OCI-LY7 (cell line): ENCODE measurements around the gene OR4L1. TPM values are rescaled to one million over a fixed set of nuclear protein-coding genes. Genes with fewer than 3 reads are reported as not detected.

Source experiments
- BruUV-seq: library from RNA; stranded (reverse); fragments of 400-500 nt; replicated peaks from 2 replicates; lab custom pipeline; 2021; lab: Mats Ljungman, UMichigan
- CTCF ChIA-PET: fragments of 300-600 bp; sonication (Branson Sonifier 250); formaldehyde crosslinking; loops from one replicate; lab custom pipeline; 2022; ENCODE audit warnings: antibody characterized with exemption; ENCODE audit not compliant: unreplicated experiment; lab: Charles Lee
- POLR2A ChIA-PET: fragments of 300-600 bp; sonication (Branson Sonifier 250); formaldehyde crosslinking; loops from one replicate; lab custom pipeline; 2022; ENCODE audit warnings: antibody characterized with exemption; lab: Charles Lee
- DNase-seq: peaks from one replicate; pipeline ENCODE4 v3.0.0-alpha.2; 2015; ENCODE audit warnings: low spot score
- H2AFZ ChIP-seq: fragments of 200-600 bp; sonication (generic), shearing (Covaris generic); 2 replicates; pipeline ENCODE4 v1.6.1; 2014; ENCODE audit warnings: mild to moderate bottlenecking, antibody characterized with exemption, low read length, moderate library complexity
- H3K27ac ChIP-seq: fragments of 200-600 bp; sonication (generic); 2 replicates; pipeline ENCODE4 v1.5.1; 2014; ENCODE audit warnings: mixed run types, low read depth, mild to moderate bottlenecking, moderate library complexity, low read length, inconsistent platforms; ENCODE audit not compliant: poor library complexity, severe bottlenecking
- H3K36me3 ChIP-seq: fragments of 200-600 bp; sonication (generic); 2 replicates; pipeline ENCODE4 v1.6.1; 2014; ENCODE audit warnings: mild to moderate bottlenecking, antibody characterized with exemption, low read length, moderate library complexity, mixed read lengths; ENCODE audit not compliant: insufficient read depth
- H3K4me1 ChIP-seq: fragments of 200-600 bp; sonication (generic); 2 replicates; pipeline ENCODE4 v1.5.1; 2014; ENCODE audit warnings: mild to moderate bottlenecking, low read length; ENCODE audit not compliant: insufficient read depth, poor library complexity, severe bottlenecking
- H3K4me2 ChIP-seq: fragments of 200-600 bp; sonication (generic); 2 replicates; pipeline ENCODE4 v1.6.1; 2014; ENCODE audit warnings: mild to moderate bottlenecking, low read length
- H3K4me3 ChIP-seq: fragments of 200-600 bp; sonication (generic); 2 replicates; pipeline ENCODE4 v1.5.1; 2014; ENCODE audit warnings: mild to moderate bottlenecking, low read depth, low read length; ENCODE audit not compliant: poor library complexity, severe bottlenecking
- H3K79me2 ChIP-seq: fragments of 200-600 bp; sonication (generic); 2 replicates; pipeline ENCODE4 v1.6.1; 2016; ENCODE audit warnings: low read depth, mild to moderate bottlenecking, low read length, moderate library complexity, mixed read lengths; ENCODE audit not compliant: insufficient read depth
- H3K9me2 ChIP-seq: fragments of 200-600 bp; sonication (generic); 2 replicates; pipeline ENCODE4 v1.6.1; 2016; ENCODE audit warnings: mild to moderate bottlenecking, low read length, mixed read lengths; ENCODE audit not compliant: insufficient read depth
- H3K9me3 ChIP-seq: fragments of 200-600 bp; sonication (generic); 2 replicates; pipeline ENCODE4 v1.6.1; 2014; ENCODE audit warnings: mild to moderate bottlenecking, mixed run types, low read length, mixed read lengths
- H4K20me1 ChIP-seq: fragments of 200-600 bp; sonication (generic); 2 replicates; pipeline ENCODE4 v1.6.1; 2014; ENCODE audit warnings: mild to moderate bottlenecking, antibody characterized with exemption, low read length, moderate library complexity, mixed read lengths; ENCODE audit not compliant: insufficient read depth
- CTCF ChIP-seq: fragments of 200-600 bp; sonication (generic); conservative IDR thresholded peaks from 2 replicates; pipeline ENCODE4 v1.5.1; 2014; ENCODE audit warnings: mild to moderate bottlenecking, antibody characterized with exemption, low read length, moderate library complexity, mixed read lengths
- EZH2phosphoT487 ChIP-seq: fragments of 200-600 bp; sonication (generic); IDR thresholded peaks from 2 replicates; pipeline ENCODE4 v1.6.1; 2018; ENCODE audit warnings: low read depth, borderline replicate concordance, mild to moderate bottlenecking, mixed run types, antibody characterized with exemption, low read length, moderate library complexity, mixed read lengths
- intact Hi-C: fragments of 100-400 bp; cut with micrococcal nuclease; formaldehyde crosslinking; loops from one replicate; pipeline ENCODE4 v1.10.0; 2022; ENCODE audit not compliant: unreplicated experiment
- small RNA-seq: library from RNA; depleted of rRNA; stranded (forward); fragments of <200 nt; gene quantifications from one replicate; pipeline ENCODE3, GENCODE V24; 2014
- total RNA-seq, 2 experiments: library from RNA; depleted of rRNA in 1 of 2; stranded (reverse); fragments of >200 nt in 1 of 2; shearing (Covaris generic) in 1 of 2; gene quantifications; 2 replicates each; pipeline ENCODE4 v1.2.3, GENCODE V29; 2014 to 2022

The OR4L1 gene
- total RNA-seq, 2 experiments from 2014 or later: not detected

GRCh38 chr14:20110438-20110837 lies 50.6 kb downstream of the OR4L1 start, which contains the start of gene OR4K17:
Gene OR4K17, plus strand, starts transcription at chr14:20110739. Its CDS starts 6,761 bp downstream, at chr14:20117500.
- POLR2A ChIA-PET: no interaction called here
- H4K20me1 ChIP-seq: no peaks in the 10 kb centered on the region
- intact Hi-C loops: no loop called here
- H3K27ac ChIP-seq: no peak within 1 kb of the TSS
- no peak for TF ChIP-seq EZH2phosphoT487
- no peak for TF ChIP-seq CTCF
- no TSS peak for BruUV-seq
- no peaks in the 10 kb centered on the region for H3K36me3 ChIP-seq
- no peaks in the 10 kb centered on the region for H3K4me1 ChIP-seq
- H3K4me3 ChIP-seq: no peak within 1 kb of the TSS
- no peak within 1 kb of the TSS for H3K4me2 ChIP-seq
- CTCF ChIA-PET: no interaction called here
- H3K9me2 ChIP-seq: no peaks in the 10 kb centered on the region
- H3K79me2 ChIP-seq: no peaks in the 10 kb centered on the region
- DNase-seq: no peak
- H2AFZ ChIP-seq: no peak within 1 kb of the TSS
- H3K9me3 ChIP-seq: no peaks in the 10 kb centered on the region

Small RNAs within 50 kb of the gene (small RNA-seq; reads per million reads assigned to genes)
- gene RNA5SP380: not detected

Other genes with a start within 250 kb of the OR4L1 start
- gene OR4K2, start 184.9 kb upstream of the OR4L1 start, total RNA-seq (2014; rRNA removed; shearing (Covaris generic)): not detected in 2 replicates
- not detected in 2 replicates for gene OR4K2, start 184.9 kb upstream of the OR4L1 start, total RNA-seq (2022)
- gene OR4K5, start 139.4 kb upstream of the OR4L1 start, total RNA-seq (2014; rRNA removed; shearing (Covaris generic)): not detected in 2 replicates
- not detected in 2 replicates for gene OR4K5, start 139.4 kb upstream of the OR4L1 start, total RNA-seq (2022)
- gene OR4K1, start 129.1 kb upstream of the OR4L1 start, total RNA-seq (2014; rRNA removed; shearing (Covaris generic)): 0.38 TPM in 1 of 2 replicates, not detected in the other
- not detected in 2 replicates for gene OR4K1, start 129.1 kb upstream of the OR4L1 start, total RNA-seq (2022)
- gene OR4K15, start 84.5 kb upstream of the OR4L1 start, total RNA-seq (2014; rRNA removed; shearing (Covaris generic)): not detected in 2 replicates
- not detected in 2 replicates for gene OR4K15, start 84.5 kb upstream of the OR4L1 start, total RNA-seq (2022)
- gene OR4Q2, start 57.9 kb upstream of the OR4L1 start, total RNA-seq (2014; rRNA removed; shearing (Covaris generic)): not detected in 2 replicates
- not detected in 2 replicates for gene OR4Q2, start 57.9 kb upstream of the OR4L1 start, total RNA-seq (2022)
- gene OR4K14, start 40.7 kb upstream of the OR4L1 start, total RNA-seq (2014; rRNA removed; shearing (Covaris generic)): not detected in 2 replicates
- not detected in 2 replicates for gene OR4K14, start 40.7 kb upstream of the OR4L1 start, total RNA-seq (2022)
- not detected in 2 replicates for gene OR4K13, start 24.0 kb upstream of the OR4L1 start, total RNA-seq (2014; rRNA removed; shearing (Covaris generic))
- gene OR4K13, start 24.0 kb upstream of the OR4L1 start, total RNA-seq (2022): not detected in 2 replicates
- not detected in 2 replicates for gene OR4K17, start 50.7 kb downstream of the OR4L1 start, total RNA-seq (2014; rRNA removed; shearing (Covaris generic))
- not detected in 2 replicates for gene OR4K17, start 50.7 kb downstream of the OR4L1 start, total RNA-seq (2022)
- not detected in 2 replicates for gene OR4N5, start 78.8 kb downstream of the OR4L1 start, total RNA-seq (2014; rRNA removed; shearing (Covaris generic))
- not detected in 2 replicates for gene OR4N5, start 78.8 kb downstream of the OR4L1 start, total RNA-seq (2022)
- not detected in 2 replicates for gene OR11G2, start 130.9 kb downstream of the OR4L1 start, total RNA-seq (2014; rRNA removed; shearing (Covaris generic))
- not detected in 2 replicates for gene OR11G2, start 130.9 kb downstream of the OR4L1 start, total RNA-seq (2022)
- not detected in 2 replicates for gene OR11H6, start 163.7 kb downstream of the OR4L1 start, total RNA-seq (2014; rRNA removed; shearing (Covaris generic))
- gene OR11H6, start 163.7 kb downstream of the OR4L1 start, total RNA-seq (2022): not detected in 2 replicates
- not detected in 2 replicates for gene OR11H7, start 168.9 kb downstream of the OR4L1 start, total RNA-seq (2014; rRNA removed; shearing (Covaris generic))
- not detected in 2 replicates for gene OR11H7, start 168.9 kb downstream of the OR4L1 start, total RNA-seq (2022)
- gene OR11H4, start 179.2 kb downstream of the OR4L1 start, total RNA-seq (2014; rRNA removed; shearing (Covaris generic)): not detected in 2 replicates
- gene OR11H4, start 179.2 kb downstream of the OR4L1 start, total RNA-seq (2022): not detected in 2 replicates
- 14.9 and 17.9 TPM in 2 replicates for gene TTC5, start 245.9 kb downstream of the OR4L1 start, total RNA-seq (2014; rRNA removed; shearing (Covaris generic))
- 20.3 and 21.0 TPM in 2 replicates for gene TTC5, start 245.9 kb downstream of the OR4L1 start, total RNA-seq (2022)